HEK293 (cell line): ENCODE data around the gene UCP3.

ENCODE experiments used
- CTCF ChIA-PET: fragments of 350-600 bp; formaldehyde crosslinking; extraction: SDS; loops from one replicate; lab custom pipeline; 2021; ENCODE audit warnings: antibody characterized with exemption; lab: Yijun Ruan, JAX
- POLR2A ChIA-PET: fragments of 300-600 bp; formaldehyde crosslinking; extraction: SDS; loops from one replicate; lab custom pipeline; 2020; ENCODE audit warnings: antibody characterized with exemption, inconsistent platforms; lab: Yijun Ruan, JAX
- H3K27ac ChIP-seq: fragments of 200-500 bp; sonication (Bioruptor generic); 2 replicates; pipeline ENCODE4 v1.5.1; 2014; ENCODE audit warnings: low read depth, low read length, control low read depth, inconsistent platforms; ENCODE audit errors: extremely low read depth
- H3K36me3 ChIP-seq, 2 experiments: fragments of 200-500 bp in 1 of 2; sonication (Bioruptor generic) in 1 of 2; 1 replicate in 1 of 2; 2 replicates in 1 of 2; pipeline ENCODE4 v1.5.1; 2014 to 2017; ENCODE audit warnings: inconsistent platforms in 2 of 2, low read length in 2 of 2; ENCODE audit not compliant: control insufficient read depth in 2 of 2, insufficient read depth in 1 of 2
- H3K4me1 ChIP-seq: fragments of 200-500 bp; sonication (Bioruptor generic); 2 replicates; pipeline ENCODE4 v1.5.1; 2014; ENCODE audit warnings: mild to moderate bottlenecking, low read length, inconsistent platforms; ENCODE audit not compliant: control insufficient read depth, insufficient read depth
- H3K4me3 ChIP-seq: 2 replicates; pipeline ENCODE4 v1.5.1; 2011; ENCODE audit warnings: low read depth, mild to moderate bottlenecking, control low read depth, low read length, moderate library complexity
- H3K9me3 ChIP-seq: fragments of 200-500 bp; sonication (Bioruptor generic); 2 replicates; pipeline ENCODE4 v1.5.1; 2014; ENCODE audit warnings: low read depth, low read length, inconsistent platforms; ENCODE audit not compliant: control insufficient read depth, insufficient read depth
- BCL11B ChIP-seq: fragments of 450-650 bp; formaldehyde crosslinking; IDR thresholded peaks from 2 replicates; pipeline ENCODE4 v1.5.1; 2016; ENCODE audit warnings: low read depth, missing biosample characterization, missing genetic modification characterization
- GLIS1 ChIP-seq: fragments of 450-650 bp; formaldehyde crosslinking; IDR thresholded peaks from 2 replicates; pipeline ENCODE4 v1.5.1; 2016; ENCODE audit warnings: missing biosample characterization, missing genetic modification characterization
- GLIS2 ChIP-seq: fragments of 450-650 bp; formaldehyde crosslinking; IDR thresholded peaks from 2 replicates; pipeline ENCODE4 v1.5.1; 2016; ENCODE audit warnings: missing biosample characterization, missing genetic modification characterization
- KLF17 ChIP-seq: fragments of 450-650 bp; formaldehyde crosslinking; IDR thresholded peaks from 2 replicates; pipeline ENCODE4 v1.5.1; 2016; ENCODE audit warnings: missing biosample characterization, missing genetic modification characterization
- OVOL3 ChIP-seq: fragments of 450-650 bp; formaldehyde crosslinking; IDR thresholded peaks from 2 replicates; pipeline ENCODE4 v1.5.1; 2016; ENCODE audit warnings: missing biosample characterization, missing genetic modification characterization
- PRDM1 ChIP-seq: fragments of 450-650 bp; formaldehyde crosslinking; IDR thresholded peaks from 2 replicates; pipeline ENCODE4; 2016; ENCODE audit warnings: missing biosample characterization, missing genetic modification characterization
- YY1 ChIP-seq: fragments of 450-650 bp; formaldehyde crosslinking; IDR thresholded peaks from 2 replicates; pipeline ENCODE4 v1.5.1; 2018; ENCODE audit warnings: missing biosample characterization, missing genetic modification characterization
- YY2 ChIP-seq: fragments of 450-650 bp; formaldehyde crosslinking; IDR thresholded peaks from 2 replicates; pipeline ENCODE4 v1.5.1; 2016; ENCODE audit warnings: missing biosample characterization, missing genetic modification characterization
- ZBTB20 ChIP-seq: fragments of 450-650 bp; formaldehyde crosslinking; IDR thresholded peaks from 2 replicates; pipeline ENCODE4 v1.5.1; 2016; ENCODE audit warnings: missing biosample characterization, missing genetic modification characterization
- ZFP3 ChIP-seq: fragments of 450-650 bp; formaldehyde crosslinking; IDR thresholded peaks from 2 replicates; pipeline ENCODE4 v1.5.1; 2016; ENCODE audit warnings: low read depth, missing biosample characterization, missing genetic modification characterization
- ZNF18 ChIP-seq: fragments of 450-650 bp; formaldehyde crosslinking; IDR thresholded peaks from 2 replicates; pipeline ENCODE4 v1.5.1; 2016; ENCODE audit warnings: missing biosample characterization, missing genetic modification characterization
- ZNF19 ChIP-seq: fragments of 450-650 bp; formaldehyde crosslinking; IDR thresholded peaks from 2 replicates; pipeline ENCODE4; 2016; ENCODE audit warnings: missing biosample characterization, missing genetic modification characterization, low read depth
- ZNF280C ChIP-seq: fragments of 450-650 bp; formaldehyde crosslinking; IDR thresholded peaks from 2 replicates; pipeline ENCODE4 v1.5.1; 2016; ENCODE audit warnings: missing biosample characterization, missing genetic modification characterization
- ZNF292 ChIP-seq: fragments of 450-650 bp; formaldehyde crosslinking; IDR thresholded peaks from 2 replicates; pipeline ENCODE4 v1.5.1; 2016; ENCODE audit warnings: low read depth, missing biosample characterization, missing genetic modification characterization, borderline replicate concordance
- ZNF341 ChIP-seq: fragments of 450-650 bp; formaldehyde crosslinking; IDR thresholded peaks from 2 replicates; pipeline ENCODE4; 2016; ENCODE audit warnings: low read depth, missing biosample characterization, missing genetic modification characterization
- ZNF350 ChIP-seq: fragments of 450-650 bp; formaldehyde crosslinking; IDR thresholded peaks from 2 replicates; pipeline ENCODE4 v1.5.0; 2017; ENCODE audit warnings: missing biosample characterization, mild to moderate bottlenecking, missing genetic modification characterization
- ZNF366 ChIP-seq: fragments of 450-650 bp; formaldehyde crosslinking; conservative IDR thresholded peaks from 2 replicates; pipeline ENCODE4 v1.5.1; 2016; ENCODE audit warnings: missing biosample characterization, missing genetic modification characterization
- ZNF677 ChIP-seq: fragments of 450-650 bp; IDR thresholded peaks from 2 replicates; pipeline ENCODE4 v1.5.0; 2018; ENCODE audit warnings: missing biosample characterization, mild to moderate bottlenecking, missing genetic modification characterization, moderate library complexity
- ZNF704 ChIP-seq: fragments of 450-650 bp; formaldehyde crosslinking; IDR thresholded peaks from 2 replicates; pipeline ENCODE4 v1.5.1; 2016; ENCODE audit warnings: missing biosample characterization, missing genetic modification characterization
- ZNF768 ChIP-seq: fragments of 450-650 bp; formaldehyde crosslinking; IDR thresholded peaks from 2 replicates; pipeline ENCODE4 v1.5.1; 2018; ENCODE audit warnings: missing biosample characterization, mild to moderate bottlenecking, missing genetic modification characterization
- ZNF791 ChIP-seq: fragments of 450-650 bp; formaldehyde crosslinking; IDR thresholded peaks from 2 replicates; pipeline ENCODE4 v1.5.1; 2016; ENCODE audit warnings: missing biosample characterization, missing genetic modification characterization
- TF ChIP-seq, protein P1 (sequence below): fragments of 450-650 bp; formaldehyde crosslinking; IDR thresholded peaks from 2 replicates; pipeline ENCODE4 v1.5.1; 2016; ENCODE audit warnings: missing biosample characterization, missing genetic modification characterization
- TF ChIP-seq, protein P2 (sequence below): fragments of 450-650 bp; formaldehyde crosslinking; conservative IDR thresholded peaks from 2 replicates; pipeline ENCODE4 v1.5.1; 2016; ENCODE audit warnings: low read depth, missing biosample characterization, missing genetic modification characterization

The UCP3 gene

GRCh38 chr11:74022546-74022945, 13.7 kb upstream of the UCP3 start:
- Histone ChIP-seq H3K27ac (no peak overlapping the region), H3K4me3 (no peak overlapping the region), H3K4me1 (no peaks in the 10 kb centered on the region), H3K36me3 (peaks cover 0 to 35% of the 10 kb centered on the region in 2 experiments; a peak in 1 of 3 replicates), H3K9me3 (no peaks in the 10 kb centered on the region)
- POLR2A ChIA-PET: no interaction called here
- TF ChIP-seq BCL11B (tag by site-specific recombination) (no peak), KLF17 (no peak), ZNF19 (tag by site-specific recombination) (no peak), ZNF768 (tag by site-specific recombination) (no peak), OVOL3 (tag by site-specific recombination) (no peak), PRDM1 (tag by site-specific recombination) (no peak), ZNF292 (no peak), ZNF18 (tag by site-specific recombination) (no peak), YY1 (tag by site-specific recombination) (no peak), ZNF677 (tag by site-specific recombination) (no peak), ZBTB20 (no peak)
- TF ChIP-seq, protein P1, sequence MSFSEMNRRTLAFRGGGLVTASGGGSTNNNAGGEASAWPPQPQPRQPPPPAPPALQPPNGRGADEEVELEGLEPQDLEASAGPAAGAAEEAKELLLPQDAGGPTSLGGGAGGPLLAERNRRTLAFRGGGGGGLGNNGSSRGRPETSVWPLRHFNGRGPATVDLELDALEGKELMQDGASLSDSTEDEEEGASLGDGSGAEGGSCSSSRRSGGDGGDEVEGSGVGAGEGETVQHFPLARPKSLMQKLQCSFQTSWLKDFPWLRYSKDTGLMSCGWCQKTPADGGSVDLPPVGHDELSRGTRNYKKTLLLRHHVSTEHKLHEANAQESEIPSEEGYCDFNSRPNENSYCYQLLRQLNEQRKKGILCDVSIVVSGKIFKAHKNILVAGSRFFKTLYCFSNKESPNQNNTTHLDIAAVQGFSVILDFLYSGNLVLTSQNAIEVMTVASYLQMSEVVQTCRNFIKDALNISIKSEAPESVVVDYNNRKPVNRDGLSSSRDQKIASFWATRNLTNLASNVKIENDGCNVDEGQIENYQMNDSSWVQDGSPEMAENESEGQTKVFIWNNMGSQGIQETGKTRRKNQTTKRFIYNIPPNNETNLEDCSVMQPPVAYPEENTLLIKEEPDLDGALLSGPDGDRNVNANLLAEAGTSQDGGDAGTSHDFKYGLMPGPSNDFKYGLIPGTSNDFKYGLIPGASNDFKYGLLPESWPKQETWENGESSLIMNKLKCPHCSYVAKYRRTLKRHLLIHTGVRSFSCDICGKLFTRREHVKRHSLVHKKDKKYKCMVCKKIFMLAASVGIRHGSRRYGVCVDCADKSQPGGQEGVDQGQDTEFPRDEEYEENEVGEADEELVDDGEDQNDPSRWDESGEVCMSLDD (tag by site-specific recombination): no peak
- CTCF ChIA-PET: no interaction called here

DNA sequence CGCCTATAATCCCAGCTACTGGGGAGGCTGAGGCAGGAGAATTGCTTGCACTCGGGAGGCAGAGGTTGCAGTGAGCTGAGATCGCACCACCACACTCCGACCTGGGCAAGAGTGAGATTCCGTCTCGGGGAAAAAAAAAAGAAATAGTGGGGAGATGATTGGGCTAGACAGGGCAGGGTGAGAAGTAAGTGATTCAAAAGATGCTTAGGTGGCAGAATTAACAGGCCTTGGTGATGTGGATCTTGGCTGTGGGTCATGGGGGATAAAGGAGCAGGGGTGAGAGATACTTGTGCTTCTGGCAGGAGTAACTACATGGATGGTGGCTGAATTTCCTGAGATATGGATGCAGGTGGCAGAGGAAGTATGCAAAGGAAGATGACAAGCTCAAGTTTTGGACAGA, 13.1 kb upstream of the UCP3 start:
- Histone ChIP-seq H3K36me3 (peaks cover 0 to 40% of the 10 kb centered on the region in 2 experiments; a peak in 1 of 3 replicates), H3K4me3 (no peak overlapping the region), H3K4me1 (no peaks in the 10 kb centered on the region), H3K9me3 (no peaks in the 10 kb centered on the region), H3K27ac (no peak overlapping the region)
- ChIA-PET POLR2A (no interaction called here), CTCF (no interaction called here)
- TF ChIP-seq ZNF704 (tag by site-specific recombination) (no peak), ZNF341 (tag by site-specific recombination) (no peak), ZNF366 (no peak), ZFP3 (tag by site-specific recombination) (no peak), ZNF791 (tag by site-specific recombination) (no peak), GLIS2 (tag by site-specific recombination) (no peak), GLIS1 (tag by site-specific recombination) (no peak), ZNF280C (tag by site-specific recombination) (no peak), ZNF350 (tag by site-specific recombination) (no peak), YY2 (no peak)
- TF ChIP-seq, protein P2, sequence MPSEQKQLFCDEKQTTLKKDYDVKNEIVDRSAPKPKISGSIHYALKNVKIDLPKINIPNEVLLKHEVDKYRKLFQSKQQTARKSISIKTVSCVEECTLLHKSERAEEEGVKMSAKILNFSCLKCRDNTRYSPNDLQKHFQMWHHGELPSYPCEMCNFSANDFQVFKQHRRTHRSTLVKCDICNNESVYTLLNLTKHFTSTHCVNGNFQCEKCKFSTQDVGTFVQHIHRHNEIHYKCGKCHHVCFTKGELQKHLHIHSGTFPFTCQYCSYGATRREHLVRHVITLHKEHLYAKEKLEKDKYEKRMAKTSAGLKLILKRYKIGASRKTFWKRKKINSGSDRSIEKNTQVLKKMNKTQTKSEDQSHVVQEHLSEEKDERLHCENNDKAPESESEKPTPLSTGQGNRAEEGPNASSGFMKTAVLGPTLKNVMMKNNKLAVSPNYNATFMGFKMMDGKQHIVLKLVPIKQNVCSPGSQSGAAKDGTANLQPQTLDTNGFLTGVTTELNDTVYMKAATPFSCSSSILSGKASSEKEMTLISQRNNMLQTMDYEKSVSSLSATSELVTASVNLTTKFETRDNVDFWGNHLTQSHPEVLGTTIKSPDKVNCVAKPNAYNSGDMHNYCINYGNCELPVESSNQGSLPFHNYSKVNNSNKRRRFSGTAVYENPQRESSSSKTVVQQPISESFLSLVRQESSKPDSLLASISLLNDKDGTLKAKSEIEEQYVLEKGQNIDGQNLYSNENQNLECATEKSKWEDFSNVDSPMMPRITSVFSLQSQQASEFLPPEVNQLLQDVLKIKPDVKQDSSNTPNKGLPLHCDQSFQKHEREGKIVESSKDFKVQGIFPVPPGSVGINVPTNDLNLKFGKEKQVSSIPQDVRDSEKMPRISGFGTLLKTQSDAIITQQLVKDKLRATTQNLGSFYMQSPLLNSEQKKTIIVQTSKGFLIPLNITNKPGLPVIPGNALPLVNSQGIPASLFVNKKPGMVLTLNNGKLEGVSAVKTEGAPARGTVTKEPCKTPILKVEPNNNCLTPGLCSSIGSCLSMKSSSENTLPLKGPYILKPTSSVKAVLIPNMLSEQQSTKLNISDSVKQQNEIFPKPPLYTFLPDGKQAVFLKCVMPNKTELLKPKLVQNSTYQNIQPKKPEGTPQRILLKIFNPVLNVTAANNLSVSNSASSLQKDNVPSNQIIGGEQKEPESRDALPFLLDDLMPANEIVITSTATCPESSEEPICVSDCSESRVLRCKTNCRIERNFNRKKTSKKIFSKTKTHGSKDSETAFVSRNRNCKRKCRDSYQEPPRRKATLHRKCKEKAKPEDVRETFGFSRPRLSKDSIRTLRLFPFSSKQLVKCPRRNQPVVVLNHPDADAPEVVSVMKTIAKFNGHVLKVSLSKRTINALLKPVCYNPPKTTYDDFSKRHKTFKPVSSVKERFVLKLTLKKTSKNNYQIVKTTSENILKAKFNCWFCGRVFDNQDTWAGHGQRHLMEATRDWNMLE (tag by site-specific recombination): no peak
